K562 (cell line): ENCODE data around the gene IPO13. TPM values are rescaled to one million over a fixed set of nuclear protein-coding genes. Genes with fewer than 3 reads are reported as not detected.
A peak's percentile ranks its signal among the peaks of the same experiment; 100 is the strongest.

Experiments used
- ATF4 ChIP-seq: fragments of 450-650 bp; formaldehyde crosslinking; IDR thresholded peaks from 2 replicates; pipeline ENCODE4 v1.4.0; 2022; ENCODE audit warnings: mild to moderate bottlenecking, moderate library complexity
- BHLHE40 ChIP-seq: IDR thresholded peaks from 2 replicates; pipeline ENCODE4 v1.6.1; 2011; ENCODE audit warnings: low read length, improper control_type of control experiment
- KDM1A ChIP-seq, 2 experiments: fragments of 450-650 bp; IDR thresholded peaks; 2 replicates each; pipeline ENCODE4 v1.6.1; 2016; ENCODE audit warnings: mild to moderate bottlenecking in 2 of 2
- KLF16 ChIP-seq: IDR thresholded peaks from 2 replicates; pipeline ENCODE4 v1.6.1; 2016; ENCODE audit warnings: antibody characterized with exemption
- MCM2 ChIP-seq: fragments of 450-650 bp; IDR thresholded peaks from 2 replicates; pipeline ENCODE4 v1.6.1; 2017; ENCODE audit warnings: low read depth, mild to moderate bottlenecking
- MCM7 ChIP-seq, 2 experiments: fragments of 450-650 bp; IDR thresholded peaks; 2 replicates each; pipeline ENCODE4 v1.6.1; 2016 to 2018
- OTX1 ChIP-seq: fragments of 450-650 bp; formaldehyde crosslinking; IDR thresholded peaks from 2 replicates; pipeline ENCODE4 v1.4.0; 2022; ENCODE audit warnings: mild to moderate bottlenecking
- RAD21 ChIP-seq, 2 experiments: fragments of 250-450 bp in 1 of 2; fragments of 450-650 bp in 1 of 2; sonication (Bioruptor Pico) in 1 of 2; formaldehyde crosslinking in 1 of 2; IDR thresholded peaks in 1 of 2; conservative IDR thresholded peaks in 1 of 2; 2 replicates each; pipeline versions ENCODE4 v1.4.0 to v1.8.0; 2020 to 2022; ENCODE audit warnings: mild to moderate bottlenecking in 2 of 2, moderate library complexity in 1 of 2
- SETDB1 ChIP-seq: IDR thresholded peaks from one replicate; pipeline ENCODE4 v1.6.1; 2012; ENCODE audit warnings: low read length, control low read depth, inconsistent platforms
- TCF7L2 ChIP-seq: fragments of 150-350 bp; IDR thresholded peaks from 2 replicates; pipeline ENCODE4 v1.6.1; 2016; ENCODE audit warnings: low read depth, mild to moderate bottlenecking, low read length, moderate library complexity
- TFAM ChIP-seq: fragments of 250-450 bp; sonication (Bioruptor Pico); conservative IDR thresholded peaks from 2 replicates; pipeline ENCODE4 v1.5.0; 2021; ENCODE audit warnings: mild to moderate bottlenecking, moderate library complexity
- TRIM24 ChIP-seq, 2 experiments: fragments of 450-650 bp; IDR thresholded peaks; 2 replicates each; pipeline ENCODE4 v1.6.1; 2016
- VEZF1 ChIP-seq: fragments of 200-800 bp; sonication (Bioruptor generic); IDR thresholded peaks from 2 replicates; pipeline ENCODE4 v1.6.1; 2017; ENCODE audit warnings: missing genetic modification characterization, missing compliant biosample characterization
- ZBTB40 ChIP-seq, 2 experiments: fragments of 450-650 bp in 1 of 2; sonication (generic) in 1 of 2; formaldehyde crosslinking in 1 of 2; IDR thresholded peaks; 2 replicates each; pipeline versions ENCODE4 v1.7.1 to v1.9.0; 2016 to 2022; ENCODE audit warnings: inconsistent platforms in 1 of 2, mild to moderate bottlenecking in 1 of 2, missing genetic modification reagents in 1 of 2
- ZKSCAN1 ChIP-seq: fragments of 150-350 bp; IDR thresholded peaks from 2 replicates; pipeline ENCODE4 v1.6.1; 2016; ENCODE audit warnings: low read depth, low read length
- ZNF12 ChIP-seq: sonication (generic); formaldehyde crosslinking; IDR thresholded peaks from 2 replicates; pipeline ENCODE4 v1.4.0; 2020; ENCODE audit warnings: mild to moderate bottlenecking, missing genetic modification reagents
- ZNF232 ChIP-seq: sonication (generic); formaldehyde crosslinking; IDR thresholded peaks from 2 replicates; pipeline ENCODE4 v1.8.0; 2022; ENCODE audit warnings: mild to moderate bottlenecking, missing genetic modification reagents
- ZNF668 ChIP-seq: fragments of 250-450 bp; sonication (Bioruptor Pico); IDR thresholded peaks from 2 replicates; pipeline ENCODE4 v1.8.0; 2022; ENCODE audit warnings: mild to moderate bottlenecking, inconsistent platforms
- polyA plus RNA-seq, 8 experiments: library from polyadenylated mRNA; depleted of rRNA in 4 of 8; stranded (reverse) in 5 of 8; unstranded in 3 of 8; fragments of >200 nt; fragmentation: Nextera tagmentation in 2 of 8; fragmentation: Illumina TruSeq in 1 of 8; extraction: Ambion mirVana in 2 of 8; extraction: Trizol in 1 of 8; gene quantifications; 2 replicates each; pipeline versions ENCODE4 v1.2.1 to v1.2.3, GENCODE V29; 2011 to 2014; ENCODE audit warnings: inconsistent platforms in 1 of 8, missing spikeins in 1 of 8
- total RNA-seq, 7 experiments: library from RNA; depleted of rRNA in 6 of 7; stranded (reverse); fragments of >200 nt in 6 of 7; fragmentation: Illumina TruSeq in 2 of 7; extraction: Trizol in 2 of 7; gene quantifications; 2 replicates each; pipeline versions ENCODE4 v1.2.1 to v1.2.3, GENCODE V29; 2011 to 2021; ENCODE audit warnings: low replicate concordance in 1 of 7

The IPO13 gene
- total and polyA plus RNA-seq, 9 of the 15 experiments (the other 6 are each of a cell fraction or from before 2014, with no cell fraction given) = 7.0 to 30.8 (median 16.2) TPM

GRCh38 chr1:43990271-43991199 is 43.8 kb downstream of the IPO13 start (continued):
- TF ChIP-seq ATF4 (CRISPR knock-in tag) = no peak
- no peak for TF ChIP-seq OTX1
- no peak for TF ChIP-seq KLF16
- TF ChIP-seq ZBTB40 (IDR thresholded peaks at IDR 0.05) = no peak
- TF ChIP-seq ZBTB40 (CRISPR knock-in tag; IDR thresholded peaks at IDR 0.05) = no peak
- TF ChIP-seq VEZF1 = no peak
- no peak for TF ChIP-seq ZNF12 (CRISPR knock-in tag)
- TF ChIP-seq SETDB1 = no peak
- TF ChIP-seq ZNF232 (CRISPR knock-in tag) = no peak
- TF ChIP-seq ZKSCAN1 = no peak
- no peak for TF ChIP-seq TCF7L2
- no peak for TF ChIP-seq MCM2
- no peak for TF ChIP-seq TFAM (CRISPR knock-in tag)
- TF ChIP-seq ZNF668 (CRISPR knock-in tag) = no peak
- TF ChIP-seq RAD21 (CRISPR knock-in tag; conservative IDR thresholded peaks at IDR 0.05 in 1 of 2, IDR thresholded peaks at IDR 0.05 in 1 of 2) = peak in 1 of 2 experiments; percentile 22; a peak in 1 of 4 replicates
- no peak for TF ChIP-seq BHLHE40
- no peak for TF ChIP-seq MCM7 (IDR thresholded peaks at IDR 0.05)
- no peak for TF ChIP-seq TRIM24 (IDR thresholded peaks at IDR 0.05)
- TF ChIP-seq KDM1A (IDR thresholded peaks at IDR 0.05) = no peak
